Measurements from ENCODE around the gene KLF4.

The KLF4 gene

GRCh38 chr9:107447834-107448233, 41.7 kb downstream of the KLF4 start:
- no peak for DNase-seq (ENCODE audit: low read depth)
- no peak for TF ChIP-seq CTCF (IDR thresholded peaks at IDR 0.05; ENCODE audit: low read length, missing control alignments)
- no peak overlapping the region for H3K4me3 ChIP-seq (replicated peaks; ENCODE audit: low read depth, low read length)

GRCh38 chr9:107447081-107447480, 42.5 kb downstream of the KLF4 start:
- DNase-seq (ENCODE audit: low read depth) = no peak
- TF ChIP-seq CTCF (IDR thresholded peaks at IDR 0.05; ENCODE audit: low read length, missing control alignments) = no peak
- no peak overlapping the region for H3K4me3 ChIP-seq (replicated peaks; ENCODE audit: low read depth, low read length)

- no peak overlapping the region for H3K4me3 ChIP-seq (replicated peaks; ENCODE audit: low read depth, low read length)
- no peak for DNase-seq (ENCODE audit: low read depth)
- no peak for TF ChIP-seq CTCF (IDR thresholded peaks at IDR 0.05; ENCODE audit: low read length, missing control alignments)
Observed at GRCh38 chr9:107446491-107446890, 43.1 kb downstream of the KLF4 start.

GRCh38 chr9:107443786-107444185, 45.8 kb downstream of the KLF4 start:
- H3K4me3 ChIP-seq (replicated peaks; ENCODE audit: low read depth, low read length) = no peak overlapping the region

GRCh38 chr9:107439991-107440456, 49.5 kb downstream of the KLF4 start:
- DNase-seq (ENCODE audit: low read depth) = no peak
- H3K4me3 ChIP-seq (replicated peaks; ENCODE audit: low read depth, low read length) = no peak overlapping the region
- no peak for TF ChIP-seq CTCF (IDR thresholded peaks at IDR 0.05; ENCODE audit: low read length, missing control alignments)

More at GRCh38 chr9:107443786-107444185, 45.8 kb downstream of the KLF4 start:
- TF ChIP-seq CTCF (IDR thresholded peaks at IDR 0.05; ENCODE audit: low read length, missing control alignments) = no peak
- DNase-seq (ENCODE audit: low read depth) = no peak

- no peak for TF ChIP-seq CTCF (IDR thresholded peaks at IDR 0.05; ENCODE audit: low read length, missing control alignments)
- DNase-seq (ENCODE audit: low read depth) = no peak
- no peak overlapping the region for H3K4me3 ChIP-seq (replicated peaks; ENCODE audit: low read depth, low read length)
Observed at GRCh38 chr9:107438211-107439031, 51.1 kb downstream of the KLF4 start.

- H3K4me3 ChIP-seq (replicated peaks; ENCODE audit: low read depth, low read length) = no peak overlapping the region
- TF ChIP-seq CTCF (IDR thresholded peaks at IDR 0.05; ENCODE audit: low read length, missing control alignments) = no peak
- DNase-seq (ENCODE audit: low read depth) = no peak
Observed at GRCh38 chr9:107437716-107438115, 51.9 kb downstream of the KLF4 start.
